NCI-H1694 (cell line): ENCODE results near the gene KLHL3.
"Not testable (repeated sequence)": the region's sequence is repeated elsewhere in the genome, so short reads cannot be mapped to it uniquely, and the experiment has no call there.

ENCODE experiments used
- DNase-seq: peaks from one replicate; lab custom pipeline; 2025; lab: John Stamatoyannopoulos, UW

Gene KLHL3, protein sequence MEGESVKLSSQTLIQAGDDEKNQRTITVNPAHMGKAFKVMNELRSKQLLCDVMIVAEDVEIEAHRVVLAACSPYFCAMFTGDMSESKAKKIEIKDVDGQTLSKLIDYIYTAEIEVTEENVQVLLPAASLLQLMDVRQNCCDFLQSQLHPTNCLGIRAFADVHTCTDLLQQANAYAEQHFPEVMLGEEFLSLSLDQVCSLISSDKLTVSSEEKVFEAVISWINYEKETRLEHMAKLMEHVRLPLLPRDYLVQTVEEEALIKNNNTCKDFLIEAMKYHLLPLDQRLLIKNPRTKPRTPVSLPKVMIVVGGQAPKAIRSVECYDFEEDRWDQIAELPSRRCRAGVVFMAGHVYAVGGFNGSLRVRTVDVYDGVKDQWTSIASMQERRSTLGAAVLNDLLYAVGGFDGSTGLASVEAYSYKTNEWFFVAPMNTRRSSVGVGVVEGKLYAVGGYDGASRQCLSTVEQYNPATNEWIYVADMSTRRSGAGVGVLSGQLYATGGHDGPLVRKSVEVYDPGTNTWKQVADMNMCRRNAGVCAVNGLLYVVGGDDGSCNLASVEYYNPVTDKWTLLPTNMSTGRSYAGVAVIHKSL

DNA sequence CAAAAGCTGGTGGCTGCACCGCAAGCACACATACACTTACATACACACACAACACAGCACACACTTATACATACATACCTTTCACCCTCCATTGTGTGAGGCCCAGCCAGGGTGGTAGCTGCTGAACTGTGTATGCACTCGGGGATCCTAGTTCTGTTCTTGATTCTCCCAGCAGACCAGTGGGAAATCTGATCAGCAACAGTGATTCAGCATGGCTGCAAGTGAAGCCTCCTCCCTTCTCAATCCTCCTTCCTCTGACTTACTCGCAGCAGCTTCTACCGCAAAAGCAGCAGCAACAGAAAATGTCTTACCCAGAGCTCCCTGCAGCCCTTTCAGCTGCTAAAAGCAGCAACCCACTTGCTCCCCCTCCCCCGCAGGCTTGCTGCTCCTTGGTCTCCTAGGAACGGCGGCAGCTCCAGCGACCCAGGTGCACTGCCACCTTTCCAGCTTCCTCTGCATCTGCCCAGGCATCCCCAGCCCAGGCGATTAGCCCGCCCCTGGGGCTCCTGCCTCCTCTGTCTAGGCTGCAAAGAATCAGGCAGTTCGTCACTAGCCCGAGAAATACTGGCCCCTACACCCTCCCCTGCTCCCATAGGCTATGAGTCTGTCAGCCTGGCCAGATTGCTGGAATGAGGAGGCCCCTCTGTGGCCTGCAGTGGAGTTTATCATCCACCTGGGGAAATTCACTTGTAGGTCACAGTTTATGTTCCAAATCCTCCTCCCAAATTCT, at the start of gene KLHL3:
Gene KLHL3, minus strand, starts transcription at position 535 of the 730 bp plus-strand sequence. Its CDS starts 443 bp downstream, at position 92.
- peak; percentile 52 for DNase-seq

DNA sequence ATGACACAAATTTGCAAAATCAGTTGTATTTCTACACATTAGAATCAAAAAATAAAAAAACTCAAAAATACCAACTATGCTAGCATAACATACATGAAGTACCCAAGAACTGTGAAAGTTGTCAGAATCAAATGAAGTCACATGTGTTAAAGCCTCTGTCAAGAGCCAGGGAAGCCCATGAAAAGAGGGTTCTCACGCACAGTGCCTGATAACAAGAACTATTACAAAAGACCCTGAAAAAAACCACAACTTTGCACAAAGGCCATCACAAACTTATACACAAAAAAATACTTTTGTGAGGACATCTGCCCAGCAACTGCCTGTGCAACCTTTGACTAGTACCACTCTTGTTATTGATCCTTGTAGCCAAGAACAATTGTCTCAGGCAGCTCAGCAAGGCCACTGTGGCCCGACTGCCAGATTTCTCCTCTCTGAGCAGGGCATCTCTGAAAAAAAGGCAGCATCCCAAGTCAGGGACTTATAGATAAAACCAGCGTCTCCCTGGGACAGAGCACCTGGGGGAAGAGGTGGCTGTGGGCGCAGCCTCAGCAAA, 47.2 kb upstream of the KLHL3 start:
- DNase-seq, result no peak

DNA sequence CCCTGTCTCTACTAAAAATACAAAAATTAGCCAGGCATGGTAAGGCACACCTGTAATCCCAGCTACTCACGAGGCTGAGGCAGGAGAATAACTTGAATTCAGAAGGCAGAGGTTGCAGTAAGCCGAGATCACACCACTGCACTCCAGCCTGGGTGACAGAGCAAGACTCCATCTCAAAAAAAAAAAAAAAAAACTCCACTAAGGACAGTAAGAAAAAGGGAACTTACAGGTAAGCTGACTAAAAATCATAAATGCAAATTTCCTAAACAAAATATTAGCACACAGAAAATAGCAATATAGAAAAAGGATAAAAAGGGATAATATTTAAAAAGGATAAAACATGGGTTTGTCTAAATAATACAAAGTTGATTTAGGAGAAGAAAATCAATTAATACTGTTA, 46.2 kb upstream of the KLHL3 start:
- no peak for DNase-seq

DNA sequence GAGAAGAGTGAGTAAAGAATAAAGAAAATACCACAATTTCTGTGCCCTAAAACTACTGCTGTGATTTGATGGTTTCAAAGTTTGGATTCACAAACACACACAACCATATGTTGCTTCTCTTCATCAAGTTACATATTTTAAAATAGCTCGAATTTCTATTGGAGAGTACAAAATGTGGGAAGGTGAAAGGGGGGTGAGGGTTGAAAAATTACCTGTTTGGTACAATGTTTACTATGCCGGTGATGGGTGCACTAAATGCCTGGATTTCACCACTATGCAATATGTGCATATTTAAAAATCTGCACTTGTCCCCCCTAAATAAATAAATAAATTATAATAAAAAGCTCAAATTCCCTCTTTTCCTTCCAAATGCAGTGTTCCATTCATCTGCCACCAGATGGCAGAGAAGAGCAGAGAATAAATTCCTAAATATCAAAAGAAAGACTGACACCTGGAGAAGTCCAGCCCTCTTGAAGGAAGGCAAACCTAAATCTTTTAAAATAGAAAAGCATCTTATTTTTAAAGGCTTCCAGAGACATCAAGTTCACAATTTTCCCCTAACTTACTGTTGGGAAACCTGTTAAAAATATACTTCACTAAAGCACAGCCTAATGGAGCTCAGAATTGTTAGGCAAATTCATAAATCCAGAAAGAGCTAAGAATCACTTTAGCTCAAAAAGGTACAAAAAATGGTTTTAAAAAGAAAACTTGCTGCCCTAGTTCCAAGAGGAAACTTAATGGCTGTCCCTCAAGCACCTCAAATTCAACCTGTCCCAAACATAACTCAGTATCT, 43.1 kb upstream of the KLHL3 start:
- peak; percentile 10 for DNase-seq

DNA sequence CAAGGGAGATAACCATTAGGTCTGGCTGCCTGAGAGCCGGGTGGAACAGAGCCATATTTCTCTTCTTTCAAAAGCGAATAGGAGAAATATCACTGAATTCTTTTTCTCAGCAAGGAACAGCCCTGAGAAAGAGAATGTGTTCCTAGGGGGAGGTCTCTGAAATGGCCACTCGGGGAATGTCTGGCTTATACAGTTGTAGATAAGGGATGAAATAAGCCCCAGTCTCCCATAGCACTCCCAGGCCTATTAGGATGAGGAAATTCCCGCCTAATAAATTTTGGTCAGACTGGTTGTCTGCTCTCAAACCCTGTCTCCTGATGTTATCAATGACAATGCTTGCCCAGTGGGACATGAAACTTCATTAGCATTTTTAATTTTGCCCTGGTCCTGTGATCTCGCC, 32.0 kb upstream of the KLHL3 start:
- DNase-seq, result not testable (repeated sequence)

DNA sequence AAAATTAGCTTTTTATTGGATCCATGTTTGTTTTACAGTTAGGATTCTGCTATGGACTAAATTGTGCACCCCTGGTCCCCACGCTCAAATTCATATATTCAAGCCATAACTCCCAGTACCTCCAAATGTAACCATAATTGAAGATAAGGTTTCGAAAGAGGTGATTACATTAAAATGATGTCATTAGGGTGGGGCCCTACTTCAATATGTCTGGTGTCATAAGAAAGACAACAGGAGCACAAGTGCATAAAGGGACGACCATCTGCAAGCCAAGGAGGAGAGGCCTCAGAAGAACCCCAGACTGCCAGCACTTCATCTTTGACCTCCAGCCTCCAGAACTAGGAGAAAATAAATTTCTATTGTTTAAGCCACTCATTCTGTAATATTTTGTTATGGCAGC, 25.7 kb upstream of the KLHL3 start:
- DNase-seq, result no peak

DNA sequence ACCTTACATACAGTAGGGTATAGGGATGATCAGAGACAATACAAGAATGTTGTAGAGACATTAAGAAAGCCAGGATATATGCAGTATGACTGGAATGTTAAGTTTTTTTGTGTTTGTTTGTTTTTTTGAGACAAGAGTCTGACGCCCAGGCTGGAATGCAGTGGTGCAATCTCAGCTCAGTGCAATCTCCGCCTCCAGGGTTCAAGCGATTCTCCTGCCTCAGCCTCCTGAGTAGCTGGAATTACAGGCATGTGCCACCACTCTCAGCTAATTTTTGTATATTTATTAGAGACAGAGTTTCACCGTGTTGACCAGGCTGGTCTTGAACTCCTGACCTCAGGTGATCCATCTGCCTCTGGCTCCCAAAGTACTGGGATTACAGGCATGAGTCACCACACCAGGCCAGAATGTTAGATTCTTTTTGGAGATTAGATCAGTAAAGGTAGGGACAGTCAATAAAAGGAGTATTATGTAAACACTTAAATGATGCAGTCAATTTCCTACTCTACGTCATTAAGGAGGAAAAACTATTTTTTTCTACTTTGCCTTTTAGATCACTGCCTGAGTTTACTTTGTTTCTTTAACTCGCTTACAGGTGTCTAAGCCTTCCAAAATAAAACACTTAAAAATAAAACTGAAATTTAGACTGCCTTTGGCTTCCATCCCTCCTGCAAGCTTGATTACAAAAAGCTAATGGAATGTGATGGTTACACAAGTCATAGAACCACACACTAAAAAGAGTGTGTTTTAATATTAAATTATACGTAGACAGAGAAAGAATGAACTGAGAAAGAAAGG, 25.0 kb upstream of the KLHL3 start:
- no peak for DNase-seq

DNA sequence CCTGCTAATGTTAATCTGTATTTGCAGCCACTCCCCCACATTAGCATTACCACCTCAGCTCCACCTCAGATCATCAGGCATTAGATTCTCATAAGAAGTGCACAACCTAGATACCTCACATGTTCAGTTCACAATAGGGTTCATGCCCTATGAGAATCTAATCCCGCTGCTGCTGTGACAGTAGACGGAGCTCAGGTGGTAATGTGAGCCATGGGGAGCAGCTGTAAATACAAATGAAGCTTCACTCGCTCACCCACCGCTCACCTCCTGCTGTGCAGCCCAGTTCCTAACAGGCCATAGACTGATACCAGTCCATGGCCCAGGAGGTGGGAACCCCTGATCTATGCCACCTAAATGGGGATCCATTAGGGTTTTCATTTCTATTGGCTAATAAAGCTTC, 24.4 kb upstream of the KLHL3 start:
- no peak for DNase-seq

DNA sequence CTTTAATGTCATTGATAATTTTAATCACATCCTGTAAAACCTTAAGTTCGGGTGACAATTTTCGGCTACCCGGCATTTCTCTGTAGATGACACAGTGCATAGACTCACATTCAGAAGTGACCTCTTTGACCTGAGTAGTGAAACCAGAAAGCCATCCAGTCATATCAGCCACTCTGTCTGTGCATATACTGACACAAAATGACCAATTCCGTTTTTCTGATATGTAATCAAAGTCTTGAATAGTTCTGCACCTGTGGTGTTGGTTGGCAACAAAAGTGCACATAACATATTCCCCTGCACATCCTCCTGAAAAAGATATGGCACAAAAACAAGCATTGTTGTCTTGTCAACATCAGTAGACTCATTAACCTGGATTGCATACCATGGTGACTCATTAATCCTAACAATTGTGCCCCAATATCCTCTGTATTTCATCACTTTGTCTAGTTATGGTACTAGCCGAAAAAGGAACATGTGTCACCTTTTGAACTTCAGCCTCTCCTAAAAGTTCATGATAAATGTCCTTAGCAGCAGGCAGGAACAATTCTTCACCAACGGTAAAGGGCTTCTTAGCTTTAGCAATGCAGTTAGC, 22.9 kb upstream of the KLHL3 start:
- DNase-seq, result no peak

DNA sequence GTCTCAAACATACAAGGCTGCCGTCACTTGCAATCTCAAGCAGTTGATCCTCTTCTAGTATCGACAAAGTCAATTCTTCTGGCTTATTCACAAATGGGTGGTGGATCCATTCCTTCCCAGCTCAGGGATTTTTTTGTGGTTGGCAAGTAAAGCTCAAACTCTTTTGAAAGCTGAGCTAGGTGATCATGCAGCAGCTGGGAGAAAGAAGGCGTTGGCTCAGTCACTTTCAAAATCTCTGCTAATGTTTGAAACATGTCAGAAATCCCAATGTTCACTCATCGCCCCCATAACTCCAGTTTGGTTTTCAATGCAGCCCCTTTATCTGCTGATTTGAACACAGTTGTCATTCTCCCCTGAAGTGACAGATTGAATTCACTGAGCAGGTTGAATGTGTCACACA, 22.2 kb upstream of the KLHL3 start:
- no peak for DNase-seq

DNA sequence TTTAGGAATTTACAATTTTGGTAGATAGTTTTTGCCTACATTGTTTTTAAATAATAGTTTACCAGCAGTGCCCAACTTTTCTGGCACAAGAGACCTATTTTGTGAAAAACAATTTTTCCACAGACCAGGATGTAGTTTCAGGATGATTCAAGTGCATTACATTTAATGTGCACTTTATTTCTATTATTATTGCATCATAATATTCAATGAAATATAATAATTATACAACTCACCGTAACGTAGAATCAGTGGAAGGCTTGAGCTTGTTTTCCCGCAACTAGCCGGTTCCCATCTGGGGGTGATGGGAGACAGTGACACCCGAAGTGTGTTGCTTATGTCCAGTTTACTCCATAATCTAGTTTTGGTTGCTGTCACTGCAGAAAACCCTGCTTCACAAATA, 21.7 kb upstream of the KLHL3 start:
- no peak for DNase-seq

DNA sequence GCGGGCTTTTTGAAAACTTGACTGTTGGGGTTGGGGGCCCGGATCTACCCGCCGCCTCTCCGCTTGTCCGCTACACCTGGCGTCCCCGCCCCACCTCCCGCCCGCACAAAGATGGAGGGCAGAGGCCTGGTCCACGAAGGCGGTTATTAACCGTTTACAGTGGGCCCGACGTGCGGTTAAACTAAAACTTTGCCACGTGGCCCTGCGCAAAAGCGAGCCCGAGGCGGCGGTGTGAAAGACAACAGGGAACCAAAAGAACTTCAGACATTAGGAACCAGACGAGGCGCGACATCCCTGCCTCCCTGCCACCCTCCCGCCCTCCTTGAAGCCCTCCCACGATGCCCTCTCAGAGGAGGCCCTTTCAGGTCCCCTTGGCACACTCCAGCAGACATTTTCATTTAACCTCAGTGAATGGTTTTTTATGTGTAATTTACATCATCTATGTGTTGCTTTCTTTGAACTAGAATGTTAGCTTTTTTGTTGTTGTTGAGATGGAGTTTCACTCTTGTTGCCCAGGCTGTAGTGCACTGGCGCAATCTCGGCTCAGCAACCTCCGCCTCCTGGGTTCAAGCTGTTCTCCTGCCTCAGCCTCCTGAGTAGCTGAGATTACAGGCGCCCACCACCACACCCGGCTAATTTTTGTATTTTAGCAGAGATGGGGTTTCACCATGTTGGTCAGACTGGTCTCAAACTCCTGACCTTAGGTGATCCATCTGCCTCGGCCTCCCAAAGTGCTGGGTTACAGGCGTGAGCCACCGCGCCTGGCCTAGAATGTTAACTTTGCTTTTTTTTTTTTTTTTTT, 19.3 kb upstream of the KLHL3 start:
- DNase-seq, result no peak

DNA sequence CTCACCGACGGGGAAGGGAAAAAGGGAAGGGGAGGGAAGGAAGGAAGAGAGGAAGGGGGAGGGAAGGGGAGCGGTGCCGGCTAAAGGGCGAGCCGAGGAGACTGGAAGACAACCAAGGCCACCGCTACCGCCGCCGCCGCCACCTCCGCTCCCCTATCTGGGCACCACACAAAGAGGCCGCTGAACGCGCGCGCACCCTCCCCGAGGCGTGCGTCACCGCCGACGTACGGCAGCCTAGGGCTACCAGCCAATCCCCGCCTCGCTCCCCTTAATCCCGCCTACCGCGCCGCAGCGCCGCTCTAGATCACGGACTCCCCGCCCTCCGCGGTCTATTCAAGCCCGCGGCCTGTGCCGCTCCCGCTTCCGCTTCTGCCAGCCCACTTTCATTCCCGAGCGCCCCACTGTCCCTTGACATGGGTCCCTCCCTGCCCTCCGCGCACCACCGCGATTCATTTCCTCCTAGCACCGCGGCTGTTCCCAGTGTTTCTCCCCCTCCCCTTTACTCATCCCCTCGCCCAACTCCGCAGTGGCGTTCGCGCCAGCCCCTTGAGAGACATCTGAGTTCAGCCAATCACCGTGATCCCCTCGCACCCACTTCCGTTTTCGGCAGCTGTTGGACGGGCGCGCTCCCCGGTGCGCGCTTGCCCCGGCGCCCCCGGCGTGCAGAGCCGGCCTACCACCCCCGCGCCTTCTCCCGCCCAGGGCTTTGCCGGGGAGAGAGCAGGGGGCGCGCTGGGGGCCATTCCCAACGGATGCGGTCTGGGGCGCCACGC, 18.5 kb upstream of the KLHL3 start, which contains the start of gene HNRNPA0:
Gene HNRNPA0, minus strand, starts transcription at position 176 of the 773 bp plus-strand sequence. CDS start 297 bp downstream, outside the sequence.
- peak; percentile 86 for DNase-seq

DNA sequence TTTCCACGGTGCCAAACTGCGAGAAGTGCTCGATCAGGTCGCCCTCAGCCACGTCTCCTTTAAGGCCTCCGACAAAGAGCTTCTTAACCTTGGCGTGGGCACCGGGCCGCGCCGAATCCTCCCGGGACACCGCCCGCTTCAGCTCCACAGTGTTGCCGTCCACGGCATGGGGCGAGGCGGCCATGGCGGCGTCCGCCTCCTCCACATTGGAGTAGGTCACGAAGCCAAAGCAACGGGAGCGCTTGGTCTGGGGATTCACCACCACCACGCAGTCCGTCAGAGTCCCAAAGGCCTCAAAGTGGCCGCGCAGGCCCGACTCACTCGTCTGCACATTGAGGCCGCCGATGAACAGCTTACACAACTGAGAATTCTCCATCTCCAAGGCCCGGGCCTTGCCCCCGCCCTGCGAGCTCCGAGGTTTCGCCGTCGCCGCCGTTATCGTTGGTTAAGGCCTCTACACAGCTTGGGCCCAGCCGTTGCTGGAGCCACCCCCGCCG, 17.9 kb upstream of the KLHL3 start:
- DNase-seq, result no peak

DNA sequence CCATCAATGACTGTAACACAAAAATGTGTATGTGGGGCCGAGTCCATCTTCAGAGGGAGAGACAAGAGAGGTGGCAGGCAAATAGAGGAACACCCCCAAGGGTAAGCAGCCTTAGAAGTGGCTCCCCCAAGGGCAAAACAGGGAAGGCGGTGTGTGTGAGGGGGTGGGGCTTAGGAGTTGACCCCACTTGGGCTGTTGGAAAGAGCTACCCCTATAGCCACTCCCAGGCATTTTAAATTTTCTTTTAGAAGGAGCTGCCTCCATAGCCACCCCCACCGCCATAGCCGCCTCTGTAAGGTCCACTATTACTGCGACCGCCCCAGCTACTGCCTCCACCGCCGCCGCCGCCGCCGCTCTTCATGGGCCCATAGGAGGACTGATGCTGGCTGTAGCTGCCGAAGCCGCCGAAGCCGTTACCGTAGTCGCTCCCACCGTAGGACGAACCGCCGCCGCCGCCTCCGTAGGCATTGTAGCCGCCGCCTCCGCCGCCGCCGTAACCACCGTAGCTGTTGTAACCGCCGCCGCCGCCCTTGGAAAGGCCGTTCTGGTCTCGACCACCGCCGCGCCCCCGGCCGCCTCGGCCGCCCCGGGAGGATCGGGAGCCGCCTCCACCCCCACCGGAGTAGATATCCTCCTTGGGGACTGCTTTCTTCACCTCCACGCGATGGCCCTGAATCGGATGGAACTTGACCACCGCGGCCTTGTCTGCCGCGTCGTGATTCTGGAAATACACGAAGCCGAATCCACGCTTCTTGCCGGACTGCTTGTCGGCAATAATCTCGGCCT, 17.2 kb upstream of the KLHL3 start:
- DNase-seq, result no peak

DNA sequence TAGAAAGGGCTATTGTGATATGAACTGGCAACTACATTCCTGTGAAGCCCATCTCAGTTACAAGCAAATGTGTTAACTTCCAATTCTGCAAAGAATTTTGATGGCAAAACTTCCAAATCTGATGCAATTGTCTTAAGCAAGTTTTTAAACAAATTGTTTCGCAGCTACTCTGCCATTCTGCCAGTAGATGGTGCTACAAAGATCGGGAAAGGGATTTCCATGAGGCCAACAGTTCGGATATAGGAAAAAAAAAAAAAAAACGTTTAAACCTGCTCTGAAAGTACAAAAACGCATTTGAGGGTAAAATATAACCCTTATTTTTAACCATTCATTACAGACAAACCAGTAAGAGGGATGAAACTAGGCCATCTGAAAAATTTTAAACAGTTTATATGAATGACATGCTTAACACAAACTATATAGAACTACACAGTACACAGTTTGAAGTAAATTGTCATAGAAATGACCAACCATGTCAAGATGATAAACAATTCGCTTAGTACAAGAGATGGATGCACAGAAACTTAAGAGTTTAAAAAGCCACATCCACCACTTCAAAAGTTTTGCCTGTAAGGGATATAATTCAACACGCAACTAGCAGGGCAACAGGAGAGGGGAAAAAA, 16.1 kb upstream of the KLHL3 start:
- peak; percentile 44 for DNase-seq

DNA sequence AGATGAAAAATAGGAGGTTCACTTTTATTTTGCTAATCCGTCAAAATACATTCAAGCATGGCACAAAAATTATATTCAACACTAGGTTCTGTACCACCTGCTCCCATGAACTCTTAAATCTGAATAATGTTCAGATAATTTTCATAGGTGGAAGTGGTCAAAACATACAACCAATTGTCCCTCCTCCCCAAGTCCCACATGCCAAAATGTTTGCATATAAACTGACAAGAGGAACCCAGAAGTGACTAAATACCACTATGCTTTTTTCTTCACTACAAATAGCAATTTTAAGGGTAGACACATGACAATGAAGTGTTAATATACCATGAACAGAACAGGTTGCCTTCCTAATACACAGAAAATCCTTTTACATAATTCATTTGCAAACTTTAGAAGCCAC, 14.5 kb upstream of the KLHL3 start:
- no peak for DNase-seq
